ENCODE data around the gene MAGT1.
"Not testable (repeated sequence)": the region's sequence is repeated elsewhere in the genome, so short reads cannot be mapped to it uniquely, and the experiment has no call there.

DNA sequence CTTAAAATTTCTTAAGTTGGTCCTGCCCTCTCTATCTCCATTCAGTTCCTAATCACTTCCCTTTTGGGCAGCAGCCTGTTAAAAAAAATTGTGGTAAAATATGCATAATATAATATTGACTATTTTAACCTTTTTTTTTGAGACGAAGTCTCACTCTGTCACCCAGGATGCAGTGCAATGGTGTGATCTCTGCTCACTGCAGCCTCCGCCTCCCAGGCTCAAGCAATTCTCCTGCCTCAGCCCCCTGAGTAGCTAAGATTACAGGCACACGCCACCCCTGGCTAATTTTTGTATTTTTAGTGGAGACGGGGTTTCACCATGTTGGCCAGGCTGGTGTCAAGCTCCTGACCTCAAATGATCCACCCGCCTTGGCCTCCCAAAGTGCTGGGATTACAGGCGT is 24.1 kb upstream of the MAGT1 start:
- TF ChIP-seq, protein P1, sequence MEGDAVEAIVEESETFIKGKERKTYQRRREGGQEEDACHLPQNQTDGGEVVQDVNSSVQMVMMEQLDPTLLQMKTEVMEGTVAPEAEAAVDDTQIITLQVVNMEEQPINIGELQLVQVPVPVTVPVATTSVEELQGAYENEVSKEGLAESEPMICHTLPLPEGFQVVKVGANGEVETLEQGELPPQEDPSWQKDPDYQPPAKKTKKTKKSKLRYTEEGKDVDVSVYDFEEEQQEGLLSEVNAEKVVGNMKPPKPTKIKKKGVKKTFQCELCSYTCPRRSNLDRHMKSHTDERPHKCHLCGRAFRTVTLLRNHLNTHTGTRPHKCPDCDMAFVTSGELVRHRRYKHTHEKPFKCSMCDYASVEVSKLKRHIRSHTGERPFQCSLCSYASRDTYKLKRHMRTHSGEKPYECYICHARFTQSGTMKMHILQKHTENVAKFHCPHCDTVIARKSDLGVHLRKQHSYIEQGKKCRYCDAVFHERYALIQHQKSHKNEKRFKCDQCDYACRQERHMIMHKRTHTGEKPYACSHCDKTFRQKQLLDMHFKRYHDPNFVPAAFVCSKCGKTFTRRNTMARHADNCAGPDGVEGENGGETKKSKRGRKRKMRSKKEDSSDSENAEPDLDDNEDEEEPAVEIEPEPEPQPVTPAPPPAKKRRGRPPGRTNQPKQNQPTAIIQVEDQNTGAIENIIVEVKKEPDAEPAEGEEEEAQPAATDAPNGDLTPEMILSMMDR (IDR thresholded peaks at IDR 0.05; ENCODE audit: insufficient read depth, low read length, poor library complexity, severe bottlenecking), result not testable (repeated sequence)
- TF ChIP-seq EZH2phosphoT487 (conservative IDR thresholded peaks at IDR 0.05; ENCODE audit: low read length), result not testable (repeated sequence)
